Measurements from ENCODE around the gene KIF20A. TPM values are rescaled to one million over a fixed set of nuclear protein-coding genes. Genes with fewer than 3 reads are reported as not detected.

KIF20A gene
- polyA plus RNA-seq, 1 of the 3 experiments (the other 2 are of a cell fraction) = 16.0 TPM

DNA sequence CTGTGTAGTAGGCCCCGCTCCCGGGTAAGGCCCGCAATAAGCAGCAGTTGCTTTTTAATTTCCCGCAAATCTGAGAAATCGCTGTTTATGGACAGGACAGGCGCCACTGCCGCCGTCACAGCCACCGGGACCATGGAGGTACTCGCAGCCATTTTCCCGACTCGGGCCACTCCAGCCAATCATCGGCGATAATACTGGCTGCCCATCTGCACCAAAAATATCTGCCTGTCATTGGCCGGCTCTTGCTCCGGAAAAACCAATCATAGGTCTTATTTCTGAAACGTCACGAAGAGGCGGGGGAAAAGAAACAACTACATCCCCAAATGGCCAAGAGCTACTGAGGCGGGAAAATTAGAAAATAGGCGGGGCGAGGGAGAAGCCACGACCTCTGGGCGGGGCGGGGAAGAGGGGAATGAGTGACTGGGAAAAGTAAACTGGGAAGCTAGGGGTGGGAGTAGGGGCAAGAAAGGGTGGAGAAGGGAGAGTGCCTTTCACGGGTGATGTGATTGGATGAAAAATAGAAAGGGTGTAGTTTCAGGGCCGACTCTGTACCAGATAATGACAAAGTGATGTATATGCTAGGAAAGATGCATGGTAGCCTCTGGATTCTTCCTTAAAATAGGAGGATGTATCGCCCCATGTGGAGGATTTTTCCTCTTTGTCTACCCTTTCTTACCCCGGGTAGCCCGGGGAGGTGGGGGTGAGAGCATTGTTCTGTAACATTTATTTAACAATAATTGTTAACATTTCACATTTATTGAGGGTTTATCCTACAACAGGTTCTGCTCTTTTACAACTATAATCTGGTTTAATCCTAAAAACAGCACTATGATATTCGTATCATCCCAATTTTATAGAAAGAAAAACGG lies 34.5 kb downstream of the KIF20A start, which contains the start of gene CDC23 (continued):
- TF ChIP-seq IRF3 (IDR thresholded peaks at IDR 0.05; ENCODE audit: low read depth, low read length) = peak; percentile 78; the same call in 1 of the 2 replicates
- TF ChIP-seq YY1 (IDR thresholded peaks at IDR 0.05; ENCODE audit: low read depth) = peak; percentile 97
- TF ChIP-seq ELF1 (IDR thresholded peaks at IDR 0.05) = no peak
- TF ChIP-seq RXRA (IDR thresholded peaks at IDR 0.05; ENCODE audit: borderline replicate concordance, low read depth) = no peak
- no peak for TF ChIP-seq GATA2 (CRISPR knock-in tag; IDR thresholded peaks at IDR 0.05)
- no peak for TF ChIP-seq FOXM1 (IDR thresholded peaks at IDR 0.05; ENCODE audit: low read depth)
- peak; percentile 96 for TF ChIP-seq MXI1 (IDR thresholded peaks at IDR 0.05; ENCODE audit: low read depth, low read length)
- TF ChIP-seq ZBTB33 (IDR thresholded peaks at IDR 0.05; ENCODE audit: borderline replicate concordance, low read depth) = no peak
- TF ChIP-seq TAF1 (IDR thresholded peaks at IDR 0.05; ENCODE audit: borderline replicate concordance, low read depth, low read length) = peak; percentile 83

- Histone ChIP-seq H3K27me3 (ENCODE audit: insufficient read depth) (no peaks in the 10 kb centered on the region), H3K4me3 (ENCODE audit: low read depth in 2 of 2, low read length in 1 of 2) (no peak overlapping the region), H3K79me2 (ENCODE audit: insufficient read depth) (peaks cover 14% of the 10 kb centered on the region), H4K20me1 (ENCODE audit: insufficient read depth) (no peaks in the 10 kb centered on the region), H3K4me1 (ENCODE audit: control insufficient read depth in 1 of 2, insufficient read depth in 2 of 2, low read depth in 1 of 2, low read length in 1 of 2) (peaks cover 5 to 8% of the 10 kb centered on the region in 2 experiments; a peak in 2 of 4 replicates), H2AFZ (ENCODE audit: low read depth) (no peak overlapping the region), H3K36me3 (replicated peaks in 1 of 2; ENCODE audit: control insufficient read depth in 1 of 2, insufficient read depth in 2 of 2, low read length in 1 of 2) (no peaks in the 10 kb centered on the region), H3K4me2 (no peak overlapping the region), H3K9me2 (no peaks in the 10 kb centered on the region), H3K27ac (ENCODE audit: low read depth in 2 of 2, low read length in 1 of 2) (no peak overlapping the region), H3F3A (replicated peaks; ENCODE audit: insufficient read depth) (no peaks in the 10 kb centered on the region), H3K9ac (no peak overlapping the region), H3K9me3 (no peaks in the 10 kb centered on the region)
- 82% methylated on average over 2 of the region's 2 CpGs for WGBS (ENCODE audit: low lambda C conversion rate)
- no peak for DNase-seq
- POLR2A ChIA-PET = no interaction called here
- CTCF ChIA-PET = interaction anchor here (1.0 to 2.6 kb wide), 3 partner anchors 15 to 136 kb away, joined by 3 to 12 read pairs (median 10); partner anchors contain the start of gene KDM3B
- no peak for TF ChIP-seq SIN3A (IDR thresholded peaks at IDR 0.05; ENCODE audit: borderline replicate concordance, low read depth, low read length)
- no peak for TF ChIP-seq GATA2 (CRISPR knock-in tag; IDR thresholded peaks at IDR 0.05)
- no peak for TF ChIP-seq EZH2phosphoT487 (IDR thresholded peaks at IDR 0.05; ENCODE audit: borderline replicate concordance, low read depth)
- TF ChIP-seq ZBTB33 (IDR thresholded peaks at IDR 0.05; ENCODE audit: borderline replicate concordance, low read depth) = no peak
- TF ChIP-seq, protein P1, sequence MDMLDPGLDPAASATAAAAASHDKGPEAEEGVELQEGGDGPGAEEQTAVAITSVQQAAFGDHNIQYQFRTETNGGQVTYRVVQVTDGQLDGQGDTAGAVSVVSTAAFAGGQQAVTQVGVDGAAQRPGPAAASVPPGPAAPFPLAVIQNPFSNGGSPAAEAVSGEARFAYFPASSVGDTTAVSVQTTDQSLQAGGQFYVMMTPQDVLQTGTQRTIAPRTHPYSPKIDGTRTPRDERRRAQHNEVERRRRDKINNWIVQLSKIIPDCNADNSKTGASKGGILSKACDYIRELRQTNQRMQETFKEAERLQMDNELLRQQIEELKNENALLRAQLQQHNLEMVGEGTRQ (IDR thresholded peaks at IDR 0.05; ENCODE audit: borderline replicate concordance, low read depth, low read length) = no peak
- TF ChIP-seq RCOR1 (IDR thresholded peaks at IDR 0.05; ENCODE audit: low read length) = no peak
- no peak for TF ChIP-seq CTCF (IDR thresholded peaks at IDR 0.05)
- no peak for TF ChIP-seq USF1 (IDR thresholded peaks at IDR 0.05; ENCODE audit: borderline replicate concordance, low read depth)
- TF ChIP-seq IRF3 (IDR thresholded peaks at IDR 0.05; ENCODE audit: low read depth, low read length) = no peak
- TF ChIP-seq SMC3 (IDR thresholded peaks at IDR 0.05; ENCODE audit: low read depth, low read length) = no peak
Measured at GRCh38 chr5:138216799-138217198, 37.9 kb downstream of the KIF20A start.

All from SK-N-SH (cell line).